Measurements from ENCODE around the gene TUBA3D.
A peak's percentile ranks its signal among the peaks of the same experiment; 100 is the strongest.
"Not testable (repeated sequence)": the region's sequence is repeated elsewhere in the genome, so short reads cannot be mapped to it uniquely, and the experiment has no call there.

TUBA3D gene

DNA sequence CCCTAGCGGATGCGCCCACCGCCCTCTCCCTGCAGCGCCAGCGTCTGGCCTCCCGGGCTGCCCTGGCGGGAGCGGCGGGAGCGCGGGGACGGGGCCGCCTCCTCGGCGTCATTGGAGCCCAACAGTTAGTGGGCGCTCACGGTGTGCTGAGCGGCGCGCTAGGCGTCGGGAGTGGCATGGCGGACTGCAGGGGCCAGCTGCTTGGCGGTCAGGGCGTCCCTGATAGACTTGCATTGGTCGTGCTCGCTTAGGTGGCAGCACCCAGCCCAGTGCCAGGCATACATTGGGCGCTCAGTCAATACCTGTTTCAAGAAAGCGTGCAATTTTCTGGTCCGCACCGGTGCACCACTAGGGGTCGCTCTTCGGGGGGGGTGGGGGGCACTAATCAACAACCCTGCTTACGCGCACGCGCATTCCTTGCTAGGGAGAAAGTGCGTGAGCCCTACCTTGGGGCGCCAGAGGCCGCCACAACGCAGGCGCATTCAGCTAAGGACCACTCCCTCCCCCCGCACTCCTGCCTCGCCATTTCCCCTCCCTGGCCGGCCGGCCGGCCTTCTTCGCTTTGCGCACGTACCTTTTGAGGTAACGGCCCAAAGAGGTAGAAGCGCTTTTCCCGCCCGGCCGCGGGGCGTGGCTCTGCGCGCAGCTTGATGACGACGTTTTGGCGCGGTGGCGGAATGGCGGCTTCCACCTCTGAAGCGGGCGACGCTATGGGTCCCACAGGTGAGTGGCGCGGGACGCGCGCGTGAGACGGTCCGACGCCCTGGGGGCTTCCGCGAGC lies 16.7 kb downstream of the TUBA3D start:
- TF ChIP-seq, protein P1, sequence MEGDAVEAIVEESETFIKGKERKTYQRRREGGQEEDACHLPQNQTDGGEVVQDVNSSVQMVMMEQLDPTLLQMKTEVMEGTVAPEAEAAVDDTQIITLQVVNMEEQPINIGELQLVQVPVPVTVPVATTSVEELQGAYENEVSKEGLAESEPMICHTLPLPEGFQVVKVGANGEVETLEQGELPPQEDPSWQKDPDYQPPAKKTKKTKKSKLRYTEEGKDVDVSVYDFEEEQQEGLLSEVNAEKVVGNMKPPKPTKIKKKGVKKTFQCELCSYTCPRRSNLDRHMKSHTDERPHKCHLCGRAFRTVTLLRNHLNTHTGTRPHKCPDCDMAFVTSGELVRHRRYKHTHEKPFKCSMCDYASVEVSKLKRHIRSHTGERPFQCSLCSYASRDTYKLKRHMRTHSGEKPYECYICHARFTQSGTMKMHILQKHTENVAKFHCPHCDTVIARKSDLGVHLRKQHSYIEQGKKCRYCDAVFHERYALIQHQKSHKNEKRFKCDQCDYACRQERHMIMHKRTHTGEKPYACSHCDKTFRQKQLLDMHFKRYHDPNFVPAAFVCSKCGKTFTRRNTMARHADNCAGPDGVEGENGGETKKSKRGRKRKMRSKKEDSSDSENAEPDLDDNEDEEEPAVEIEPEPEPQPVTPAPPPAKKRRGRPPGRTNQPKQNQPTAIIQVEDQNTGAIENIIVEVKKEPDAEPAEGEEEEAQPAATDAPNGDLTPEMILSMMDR (IDR thresholded peaks at IDR 0.05; ENCODE audit: control extremely low read depth, extremely low read depth, low read depth, missing control alignments), result peak; percentile 78
- POLR2A ChIA-PET, result interaction anchor here (0.5 to 0.8 kb wide), 2 partner anchors 33 to 35 kb away, joined by 3 read pairs; partner anchors contain the start of gene CCDC74A
- peak; percentile 97 for DNase-seq (ENCODE audit: extremely low spot score)
- CTCF ChIA-PET, result interaction anchor here (0.6 to 4.3 kb wide), 30 partner anchors 9 to 400 kb away, joined by 3 to 27 read pairs (median 4); partner anchors contain the start of genes FAM168B and PLEKHB2

DNA sequence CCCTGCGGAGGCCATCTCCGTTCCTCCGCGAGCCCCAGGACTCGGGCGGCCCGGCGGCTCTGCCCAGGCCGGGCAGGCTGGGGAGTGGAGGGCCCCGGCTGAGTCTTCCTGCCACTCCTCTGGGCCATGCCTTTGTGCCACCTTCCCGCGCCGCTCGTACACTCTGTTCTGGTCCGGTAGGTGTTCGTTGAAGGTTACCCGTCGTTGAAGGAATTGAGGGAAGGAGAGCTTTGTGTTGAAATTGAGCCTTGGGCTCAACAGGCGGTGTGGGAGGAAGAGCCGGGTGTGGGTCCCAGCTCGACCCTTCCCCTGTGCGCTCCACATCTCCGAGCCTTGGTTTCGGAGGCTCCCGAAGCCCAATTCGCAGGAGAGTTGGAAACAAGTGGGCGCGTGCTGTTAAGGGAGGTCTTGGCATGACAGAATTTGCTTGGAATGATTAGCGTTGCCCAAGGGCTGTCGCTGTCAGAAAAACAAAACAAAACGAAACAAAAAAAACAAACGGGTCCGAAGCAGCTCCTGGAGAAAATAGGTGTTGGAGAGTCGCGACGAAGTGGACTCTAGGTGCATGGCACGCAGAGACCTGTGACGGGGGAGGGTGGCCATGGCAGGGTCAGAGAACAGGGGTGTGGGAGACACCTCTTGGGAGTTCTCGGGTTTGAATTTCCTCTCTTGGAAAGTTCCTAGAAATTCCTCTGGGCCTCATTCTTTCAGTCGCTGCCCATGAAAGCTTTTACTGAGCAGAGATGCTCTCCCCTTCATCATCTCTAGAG lies 17.5 kb downstream of the TUBA3D start:
- TF ChIP-seq, protein P1 (IDR thresholded peaks at IDR 0.05; ENCODE audit: control extremely low read depth, extremely low read depth, low read depth, missing control alignments), result no peak
- CTCF ChIA-PET, result interaction anchor here (0.6 to 4.3 kb wide), 27 partner anchors 10 to 400 kb away, joined by 3 to 27 read pairs (median 4); partner anchors contain the start of genes FAM168B and PLEKHB2
- POLR2A ChIA-PET, result interaction anchor here (0.8 kb wide), 1 partner anchor 34 kb away, joined by 3 read pairs; the partner anchor contains the start of gene CCDC74A
- no peak for DNase-seq (ENCODE audit: extremely low spot score)

DNA sequence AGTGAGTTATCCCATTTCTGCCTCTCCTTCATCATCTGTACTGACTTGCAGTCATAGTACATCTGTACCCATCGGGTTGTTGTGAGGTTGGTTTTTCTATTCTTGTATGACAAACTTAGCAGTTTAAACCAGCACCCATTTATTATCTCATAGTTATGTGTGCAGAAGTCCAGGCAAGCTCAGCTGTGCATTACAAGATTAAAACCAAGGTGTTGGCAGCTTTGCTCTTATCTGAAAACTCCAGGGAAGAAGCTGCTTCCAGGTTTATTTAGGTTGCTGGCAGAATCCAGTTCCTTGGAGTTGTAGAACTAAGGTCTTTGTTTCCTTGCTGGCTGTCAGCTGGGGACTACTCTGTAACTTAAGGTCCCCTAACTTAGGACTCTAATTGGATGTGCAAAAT lies 19.6 kb downstream of the TUBA3D start:
- POLR2A ChIA-PET; CTCF ChIA-PET; DNase-seq (ENCODE audit: extremely low spot score): not testable (repeated sequence)

DNA sequence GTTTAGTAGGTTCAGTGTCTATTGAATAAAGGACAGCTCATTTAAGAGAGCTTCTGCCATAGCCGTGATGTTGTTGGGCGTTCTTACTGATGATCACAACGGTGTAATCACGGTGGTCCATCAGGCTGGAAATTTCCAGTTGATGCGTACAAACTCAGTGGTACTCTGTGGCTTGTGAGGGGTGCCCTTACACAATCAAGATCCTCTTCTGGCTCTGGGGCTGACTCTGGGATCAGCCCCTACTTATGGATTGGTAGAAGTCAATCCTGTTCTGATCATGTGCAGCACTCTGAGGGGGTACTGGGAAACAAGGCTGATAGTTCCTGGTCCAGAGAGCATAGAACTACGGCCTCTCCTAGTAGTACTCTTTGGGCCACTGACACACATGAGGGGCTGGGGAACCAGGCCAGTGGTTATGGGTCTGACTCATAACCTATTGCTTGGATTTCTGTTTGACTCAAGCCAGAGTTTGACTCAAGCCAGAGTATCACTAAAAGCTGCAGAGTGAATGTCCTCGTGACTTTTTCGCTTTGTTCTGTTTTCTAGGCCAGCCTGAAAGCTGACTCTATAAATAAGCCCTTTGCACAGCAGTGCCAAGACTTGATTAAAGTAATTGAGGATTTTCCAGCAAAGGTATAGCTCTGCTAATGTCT lies 22.5 kb downstream of the TUBA3D start:
- DNase-seq (ENCODE audit: extremely low spot score); POLR2A ChIA-PET: not testable (repeated sequence)
- CTCF ChIA-PET, result interaction anchor here (1.0 to 1.1 kb wide), 2 partner anchors 27 to 85 kb away, joined by 3 to 4 read pairs; no protein-coding TSS in a partner anchor

DNA sequence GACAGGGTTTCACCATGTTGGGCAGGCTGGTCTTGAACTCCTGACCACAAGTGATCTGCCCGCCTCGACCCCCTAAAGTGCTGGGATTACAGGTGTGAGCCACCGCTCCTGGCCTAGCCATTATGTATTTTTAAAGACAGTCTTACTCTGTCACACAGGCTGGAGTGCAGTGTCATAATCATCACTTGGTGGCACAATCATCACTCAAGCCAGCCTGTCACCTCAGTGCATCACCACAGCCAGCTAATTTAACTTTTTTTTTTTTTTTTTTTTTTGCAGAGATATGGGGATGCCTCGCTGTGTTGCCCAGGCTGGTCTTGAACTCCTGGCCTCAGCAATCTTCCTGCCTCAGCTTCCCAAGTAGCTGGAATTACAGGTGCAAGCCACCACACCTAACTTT lies 27.7 kb downstream of the TUBA3D start:
- ChIA-PET CTCF (interaction anchor here (1.0 to 1.6 kb wide), 3 partner anchors 10 to 90 kb away, joined by 3 to 12 read pairs (median 3); no protein-coding TSS in a partner anchor), POLR2A (interaction anchor here (0.7 kb wide), 1 partner anchor 20 kb away, joined by 6 read pairs; no protein-coding TSS in a partner anchor)
- DNase-seq (ENCODE audit: extremely low spot score), result not testable (repeated sequence)

DNA sequence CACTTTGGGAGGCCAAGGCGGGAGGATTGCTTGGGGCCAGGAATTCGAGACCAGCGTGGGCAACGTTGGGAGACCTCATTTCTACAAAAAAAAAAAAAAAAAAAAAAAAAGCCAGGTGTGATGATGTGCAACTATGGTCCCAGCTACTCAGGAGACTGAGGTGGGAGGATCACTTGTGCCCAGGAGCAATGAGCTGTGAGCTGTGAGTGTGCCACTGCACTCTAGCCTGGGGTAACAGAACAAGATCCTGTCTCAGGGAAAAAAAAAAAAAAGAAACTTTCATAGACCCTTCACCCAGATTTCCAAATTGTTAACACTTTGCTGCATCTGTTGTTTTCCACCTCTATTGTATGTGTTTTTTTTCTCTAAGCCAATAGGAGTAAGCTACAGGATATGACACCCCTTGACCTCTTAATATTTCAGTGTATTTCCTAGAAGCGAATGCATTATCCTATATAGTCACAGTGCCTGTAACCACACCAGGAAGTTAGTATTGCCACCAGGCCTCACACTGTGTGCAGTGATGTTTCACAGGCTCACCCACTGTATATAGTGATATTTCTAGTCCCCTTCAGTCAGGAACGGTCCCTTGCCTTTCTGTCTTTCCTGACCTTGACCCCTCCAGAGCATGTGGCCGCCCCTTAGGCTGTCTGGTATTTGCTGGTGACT lies 28.3 kb downstream of the TUBA3D start:
- not testable (repeated sequence) for DNase-seq (ENCODE audit: extremely low spot score)
- CTCF ChIA-PET, result interaction anchor here (1.4 to 1.6 kb wide), 2 partner anchors 11 kb away, joined by 4 to 12 read pairs; no protein-coding TSS in a partner anchor
- POLR2A ChIA-PET, result interaction anchor here (0.7 kb wide), 1 partner anchor 19 kb away, joined by 6 read pairs; no protein-coding TSS in a partner anchor

DNA sequence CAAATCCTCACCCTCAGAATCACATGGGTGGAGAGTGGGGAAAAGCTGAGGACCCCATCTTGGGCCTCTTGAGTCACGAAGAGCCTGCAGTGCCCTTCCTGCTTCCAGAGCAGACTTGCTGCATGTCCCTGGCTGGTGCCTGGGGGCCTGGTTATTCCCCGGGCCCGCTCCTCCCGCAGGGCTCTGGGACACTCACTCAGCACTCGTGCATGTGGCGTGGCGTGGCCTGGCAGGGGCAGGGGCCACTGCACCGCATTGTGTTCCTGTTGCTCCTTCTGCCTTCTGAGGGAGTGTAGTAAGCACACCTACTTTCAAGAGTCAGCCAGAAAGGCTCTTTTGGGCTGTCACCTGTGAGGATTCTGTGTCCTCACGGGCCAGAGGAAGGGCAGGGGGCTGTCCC lies 33.7 kb downstream of the TUBA3D start:
- CTCF ChIA-PET, result no interaction called here
- POLR2A ChIA-PET, result no interaction called here
- TF ChIP-seq, protein P1 (IDR thresholded peaks at IDR 0.05; ENCODE audit: control extremely low read depth, extremely low read depth, low read depth, missing control alignments), result no peak
- no peak for DNase-seq (ENCODE audit: extremely low spot score)

DNA sequence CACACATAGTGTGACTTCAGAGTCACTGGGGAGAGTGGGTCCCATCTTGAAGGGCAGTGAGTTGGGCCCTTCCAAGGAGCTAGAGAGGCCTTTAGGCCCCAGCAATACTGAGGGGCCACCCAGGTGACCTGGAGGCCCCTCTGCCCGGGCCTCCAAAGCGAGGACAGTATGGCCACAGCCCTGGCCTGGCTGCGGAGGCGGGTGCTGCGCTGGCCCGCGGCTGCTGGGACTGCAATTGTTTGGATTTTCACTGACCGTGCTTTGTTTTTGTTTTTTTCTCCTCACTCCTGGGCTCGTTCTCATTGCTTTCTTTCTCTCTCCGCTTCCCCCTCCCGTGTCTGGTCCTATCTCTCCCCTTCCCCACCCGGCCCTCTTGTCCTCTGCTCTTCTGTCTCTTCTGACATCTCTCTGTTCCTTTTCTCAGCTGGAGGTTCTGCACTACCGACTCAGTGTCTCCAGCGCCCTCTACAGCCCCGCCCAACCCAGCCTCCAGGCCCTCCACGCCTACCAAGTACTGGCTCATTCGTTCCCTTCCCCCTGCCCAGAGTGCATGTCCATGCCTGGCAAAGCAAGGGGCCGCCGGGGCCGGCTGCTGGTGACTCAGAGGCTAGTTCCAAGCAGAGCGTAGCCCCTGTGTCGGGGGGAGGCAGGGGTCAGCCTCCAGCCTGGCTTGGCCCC lies 35.5 kb downstream of the TUBA3D start:
- POLR2A ChIA-PET; CTCF ChIA-PET; DNase-seq (ENCODE audit: extremely low spot score): not testable (repeated sequence)

DNA sequence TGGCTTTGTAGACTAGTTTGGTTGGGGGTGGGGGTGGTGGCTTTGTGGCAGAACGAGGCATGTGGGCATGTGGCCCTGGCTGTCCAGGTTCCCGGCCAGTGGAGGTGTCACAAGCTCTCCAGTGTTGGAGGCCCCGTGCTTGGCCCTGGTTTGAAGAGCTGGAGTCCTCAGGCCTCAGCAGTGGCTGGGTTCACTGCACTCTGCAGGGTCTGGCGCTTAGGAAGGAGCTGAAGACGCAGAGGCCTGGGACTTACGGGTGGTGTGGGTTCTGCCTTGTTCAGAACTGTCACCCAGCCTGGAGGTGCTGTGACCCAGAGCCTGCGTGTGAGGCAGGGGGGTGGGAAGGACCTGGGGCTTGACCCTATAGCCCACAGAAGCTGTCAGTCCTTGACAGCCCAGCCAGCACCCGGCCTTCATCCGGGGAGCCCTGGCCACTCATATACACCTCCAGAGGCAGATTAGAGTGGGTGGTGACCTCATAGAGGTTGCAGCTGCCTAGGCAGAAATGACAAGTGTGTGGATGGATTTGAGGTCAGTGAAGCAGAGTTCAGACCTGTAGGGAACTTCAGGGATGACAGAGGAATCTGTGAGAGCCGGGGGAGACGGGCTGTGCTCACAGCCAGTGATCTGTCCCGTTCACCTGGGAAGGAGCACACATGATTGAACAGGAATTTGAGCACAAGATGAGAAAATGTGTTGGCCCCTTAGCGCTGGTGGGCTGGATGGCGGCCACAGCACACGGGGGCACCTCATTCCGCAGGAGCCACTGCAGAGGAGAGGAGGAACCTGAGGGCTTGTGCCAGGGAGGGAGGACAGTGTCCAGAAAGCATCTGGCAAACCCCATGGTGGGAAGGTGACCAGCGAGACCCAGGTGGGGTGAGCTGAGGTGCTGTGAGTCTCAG lies 36.3 kb downstream of the TUBA3D start:
- POLR2A ChIA-PET, result not testable (repeated sequence)

DNA sequence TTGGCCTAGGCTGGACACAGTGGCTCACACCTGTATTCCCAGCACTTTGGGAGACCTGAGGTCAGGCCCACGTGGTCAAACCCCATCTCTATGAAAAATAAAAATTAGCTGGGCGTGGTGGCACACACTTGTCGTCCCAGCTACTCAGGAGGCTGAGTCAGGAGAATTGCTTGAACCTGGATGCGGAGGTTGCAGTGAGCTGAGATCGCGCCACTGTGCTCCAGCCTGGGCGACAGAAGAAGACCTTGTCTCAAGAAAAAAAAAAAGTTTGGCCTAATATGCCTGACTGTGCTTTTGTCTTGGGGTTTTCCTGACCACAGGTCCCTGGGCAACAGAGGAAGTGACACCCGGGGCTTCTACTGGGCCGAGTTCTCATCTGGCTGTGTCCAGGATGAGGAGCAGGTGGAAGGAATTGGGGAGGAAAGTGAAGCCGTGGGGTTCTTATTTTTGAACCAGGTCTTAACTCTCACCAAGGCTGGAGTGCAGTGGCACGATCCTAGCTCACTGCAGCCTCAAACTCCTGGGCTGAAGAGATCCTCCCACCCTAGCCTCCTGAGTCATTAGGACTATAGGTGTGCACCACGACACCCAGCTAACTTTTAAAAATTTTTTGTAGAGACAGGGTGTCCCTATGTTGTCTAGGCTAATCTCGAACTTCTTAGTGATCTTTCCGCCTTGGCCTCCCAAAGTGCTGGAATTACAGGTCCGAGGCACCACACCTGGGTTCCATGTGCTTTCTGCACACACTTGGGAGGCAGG lies 38.7 kb downstream of the TUBA3D start:
- CTCF ChIA-PET; DNase-seq (ENCODE audit: extremely low spot score); POLR2A ChIA-PET: not testable (repeated sequence)

More for the DNA sequence above, 36.3 kb downstream of the TUBA3D start:
- CTCF ChIA-PET; DNase-seq (ENCODE audit: extremely low spot score): not testable (repeated sequence)

DNA sequence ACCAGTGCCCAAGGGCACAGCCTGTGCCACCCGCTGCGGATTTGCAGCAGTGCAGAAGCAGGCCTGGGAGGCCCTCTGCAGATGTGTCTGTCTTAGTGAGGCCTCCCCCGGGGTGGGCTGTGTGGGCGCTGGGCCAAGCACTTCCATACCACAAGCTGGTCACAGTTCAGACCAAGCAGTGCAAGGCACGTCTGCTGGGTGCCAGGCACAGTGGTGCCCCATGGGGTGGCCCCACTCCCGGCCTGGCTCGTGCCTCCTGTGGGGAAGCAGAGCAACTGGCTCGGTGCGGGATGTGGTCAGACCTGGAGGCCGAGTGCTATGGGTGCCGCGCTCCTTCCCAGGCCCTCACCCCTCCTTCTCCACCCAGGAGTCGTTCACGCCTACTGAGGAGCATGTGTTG lies 39.3 kb downstream of the TUBA3D start:
- POLR2A ChIA-PET; CTCF ChIA-PET; DNase-seq (ENCODE audit: extremely low spot score): not testable (repeated sequence)
